HepG2 (cell line): ENCODE results near the gene MIDN. TPM values are rescaled to one million over a fixed set of nuclear protein-coding genes. Genes with fewer than 3 reads are reported as not detected.

Source experiments
- ARHGAP35 ChIP-seq: sonication (generic); formaldehyde crosslinking; IDR thresholded peaks from 2 replicates; pipeline ENCODE4 v1.9.0; 2022; ENCODE audit warnings: mild to moderate bottlenecking, inconsistent platforms, moderate library complexity, missing genetic modification reagents, borderline replicate concordance
- MYNN ChIP-seq: sonication (generic); formaldehyde crosslinking; IDR thresholded peaks from 2 replicates; pipeline ENCODE4 v1.4.0; 2020; ENCODE audit warnings: mild to moderate bottlenecking, low read depth, missing genetic modification reagents
- NFATC3 ChIP-seq: sonication (generic); formaldehyde crosslinking; IDR thresholded peaks from 2 replicates; pipeline ENCODE4 v1.5.1; 2020; ENCODE audit warnings: mild to moderate bottlenecking, missing genetic modification reagents
- NFE2L1 ChIP-seq: sonication (generic); formaldehyde crosslinking; IDR thresholded peaks from 2 replicates; pipeline ENCODE4 v1.4.0; 2020; ENCODE audit warnings: missing genetic modification reagents, mild to moderate bottlenecking, borderline replicate concordance
- POLR2A ChIP-seq, 2 experiments: IDR thresholded peaks; 2 replicates each; pipeline ENCODE4 v1.6.1; 2011; ENCODE audit warnings: low read depth in 2 of 2, low read length in 2 of 2, mild to moderate bottlenecking in 1 of 2, moderate library complexity in 1 of 2; ENCODE audit not compliant: insufficient read depth in 1 of 2
- RFX3 ChIP-seq: IDR thresholded peaks from 2 replicates; pipeline ENCODE4 v1.6.1; 2016; ENCODE audit warnings: missing biosample characterization, missing genetic modification reagents
- SCMH1 ChIP-seq: sonication (generic); formaldehyde crosslinking; IDR thresholded peaks from 2 replicates; pipeline ENCODE4 v1.9.0; 2021; ENCODE audit warnings: missing genetic modification reagents, mild to moderate bottlenecking, borderline replicate concordance
- SMARCC2 ChIP-seq: fragments of 450-650 bp; IDR thresholded peaks from 2 replicates; pipeline ENCODE4 v1.6.1; 2017; ENCODE audit warnings: antibody characterized with exemption, mild to moderate bottlenecking
- TBP ChIP-seq: sonication (generic); formaldehyde crosslinking; IDR thresholded peaks from 2 replicates; pipeline ENCODE4 v1.5.0; 2020; ENCODE audit warnings: missing genetic modification reagents
- ZNF124 ChIP-seq: sonication (generic); formaldehyde crosslinking; IDR thresholded peaks from 2 replicates; pipeline ENCODE4 v1.4.0; 2020; ENCODE audit warnings: missing genetic modification reagents
- ZNF841 ChIP-seq: sonication (generic); formaldehyde crosslinking; IDR thresholded peaks from 2 replicates; pipeline ENCODE4 v1.8.1; 2023; ENCODE audit warnings: missing genetic modification reagents, borderline replicate concordance
- polyA plus RNA-seq, 8 experiments: library from polyadenylated mRNA; depleted of rRNA in 3 of 8; stranded (reverse) in 7 of 8; unstranded in 1 of 8; fragments of >200 nt; fragmentation: Illumina TruSeq in 4 of 8; extraction: Trizol in 4 of 8; gene quantifications; 2 replicates each; pipeline versions ENCODE4 v1.2.1 to v1.2.3, GENCODE V29; 2011 to 2016; ENCODE audit warnings: low read depth in 4 of 8, missing spikeins in 1 of 8, mixed read lengths in 1 of 8; ENCODE audit not compliant: insufficient read depth in 1 of 8
- total RNA-seq, 5 experiments: library from RNA; depleted of rRNA; stranded (reverse); fragments of >200 nt; fragmentation: Illumina TruSeq; extraction: Trizol; gene quantifications; 2 replicates each; pipeline ENCODE4 v1.2.3, GENCODE V29; 2016; ENCODE audit warnings: low read depth in 1 of 5
- TF ChIP-seq, protein P1 (sequence below), 2 experiments: fragments of 450-650 bp in 1 of 2; sonication (generic) in 1 of 2; formaldehyde crosslinking in 1 of 2; IDR thresholded peaks; 2 replicates each; pipeline versions ENCODE4 v1.6.1 to v1.8.0; 2016 to 2022; ENCODE audit warnings: antibody characterized with exemption in 1 of 2, mild to moderate bottlenecking in 1 of 2, missing genetic modification reagents in 1 of 2
- TF ChIP-seq, protein P2 (sequence below): sonication (generic); formaldehyde crosslinking; IDR thresholded peaks from 2 replicates; pipeline ENCODE4 v1.5.1; 2020; ENCODE audit warnings: missing genetic modification reagents, mild to moderate bottlenecking, borderline replicate concordance
- TF ChIP-seq, protein P3 (sequence below): sonication (generic); formaldehyde crosslinking; IDR thresholded peaks from 2 replicates; pipeline ENCODE4 v1.8.1; 2023; ENCODE audit warnings: missing genetic modification reagents, inconsistent platforms, borderline replicate concordance
- TF ChIP-seq, protein P4 (sequence below): sonication (generic); formaldehyde crosslinking; IDR thresholded peaks from 2 replicates; pipeline ENCODE4 v1.4.0; 2020; ENCODE audit warnings: mild to moderate bottlenecking, missing genetic modification reagents

Gene MIDN
- total and polyA plus RNA-seq, 2 of the 13 experiments (the other 11 are each of a cell fraction or from before 2014, with no cell fraction given), result 8.4 to 18.0 TPM

DNA sequence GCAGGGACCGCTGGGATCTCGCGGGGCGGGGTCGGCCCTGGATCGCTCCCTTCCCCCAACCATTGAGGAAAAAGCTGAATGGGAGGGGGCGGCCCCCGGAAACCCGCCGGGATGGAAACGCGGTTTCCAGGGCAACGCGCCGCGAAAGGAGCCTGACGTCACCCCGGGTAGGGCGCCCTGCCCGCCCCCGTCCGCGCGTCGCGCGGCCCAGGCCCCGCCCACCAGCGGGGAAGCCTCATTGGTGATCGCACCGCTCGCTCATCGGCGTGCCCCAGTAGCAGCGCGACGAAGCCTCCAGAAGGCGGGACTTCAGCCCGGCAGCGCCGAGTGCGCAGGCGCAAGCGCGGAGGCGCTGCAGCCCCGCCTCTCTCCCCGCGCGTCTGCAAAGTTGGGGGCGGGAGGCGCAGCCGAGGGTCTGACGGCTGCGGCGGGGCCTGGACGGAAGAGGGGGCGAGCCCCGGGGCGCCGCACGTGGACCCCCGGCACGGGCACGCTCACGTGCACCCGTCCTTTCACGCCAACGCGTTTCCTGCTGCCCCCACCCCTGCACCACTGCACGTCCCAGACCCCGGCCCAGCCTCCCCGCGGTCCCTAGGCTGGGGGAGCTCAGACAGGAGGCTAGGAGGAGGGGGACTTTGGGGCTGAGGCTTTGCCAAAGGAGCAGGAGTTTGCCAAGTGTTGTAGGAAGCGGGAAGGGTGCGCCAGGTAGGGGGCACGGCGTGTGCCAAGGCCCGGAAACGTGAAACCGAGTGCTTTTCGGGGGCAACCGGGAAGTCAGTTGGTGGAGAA lies 12.6 kb downstream of the MIDN start (continued):
- TF ChIP-seq, protein P1, sequence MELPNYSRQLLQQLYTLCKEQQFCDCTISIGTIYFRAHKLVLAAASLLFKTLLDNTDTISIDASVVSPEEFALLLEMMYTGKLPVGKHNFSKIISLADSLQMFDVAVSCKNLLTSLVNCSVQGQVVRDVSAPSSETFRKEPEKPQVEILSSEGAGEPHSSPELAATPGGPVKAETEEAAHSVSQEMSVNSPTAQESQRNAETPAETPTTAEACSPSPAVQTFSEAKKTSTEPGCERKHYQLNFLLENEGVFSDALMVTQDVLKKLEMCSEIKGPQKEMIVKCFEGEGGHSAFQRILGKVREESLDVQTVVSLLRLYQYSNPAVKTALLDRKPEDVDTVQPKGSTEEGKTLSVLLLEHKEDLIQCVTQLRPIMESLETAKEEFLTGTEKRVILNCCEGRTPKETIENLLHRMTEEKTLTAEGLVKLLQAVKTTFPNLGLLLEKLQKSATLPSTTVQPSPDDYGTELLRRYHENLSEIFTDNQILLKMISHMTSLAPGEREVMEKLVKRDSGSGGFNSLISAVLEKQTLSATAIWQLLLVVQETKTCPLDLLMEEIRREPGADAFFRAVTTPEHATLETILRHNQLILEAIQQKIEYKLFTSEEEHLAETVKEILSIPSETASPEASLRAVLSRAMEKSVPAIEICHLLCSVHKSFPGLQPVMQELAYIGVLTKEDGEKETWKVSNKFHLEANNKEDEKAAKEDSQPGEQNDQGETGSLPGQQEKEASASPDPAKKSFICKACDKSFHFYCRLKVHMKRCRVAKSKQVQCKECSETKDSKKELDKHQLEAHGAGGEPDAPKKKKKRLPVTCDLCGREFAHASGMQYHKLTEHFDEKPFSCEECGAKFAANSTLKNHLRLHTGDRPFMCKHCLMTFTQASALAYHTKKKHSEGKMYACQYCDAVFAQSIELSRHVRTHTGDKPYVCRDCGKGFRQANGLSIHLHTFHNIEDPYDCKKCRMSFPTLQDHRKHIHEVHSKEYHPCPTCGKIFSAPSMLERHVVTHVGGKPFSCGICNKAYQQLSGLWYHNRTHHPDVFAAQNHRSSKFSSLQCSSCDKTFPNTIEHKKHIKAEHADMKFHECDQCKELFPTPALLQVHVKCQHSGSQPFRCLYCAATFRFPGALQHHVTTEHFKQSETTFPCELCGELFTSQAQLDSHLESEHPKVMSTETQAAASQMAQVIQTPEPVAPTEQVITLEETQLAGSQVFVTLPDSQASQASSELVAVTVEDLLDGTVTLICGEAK (IDR thresholded peaks at IDR 0.05), result no peak
- TF ChIP-seq, protein P1 (CRISPR knock-in tag; IDR thresholded peaks at IDR 0.05), result no peak
- no peak for TF ChIP-seq ZNF841 (CRISPR knock-in tag)
- no peak for TF ChIP-seq SCMH1 (CRISPR knock-in tag)
- TF ChIP-seq RFX3, result peak; percentile 79
- TF ChIP-seq, protein P2, sequence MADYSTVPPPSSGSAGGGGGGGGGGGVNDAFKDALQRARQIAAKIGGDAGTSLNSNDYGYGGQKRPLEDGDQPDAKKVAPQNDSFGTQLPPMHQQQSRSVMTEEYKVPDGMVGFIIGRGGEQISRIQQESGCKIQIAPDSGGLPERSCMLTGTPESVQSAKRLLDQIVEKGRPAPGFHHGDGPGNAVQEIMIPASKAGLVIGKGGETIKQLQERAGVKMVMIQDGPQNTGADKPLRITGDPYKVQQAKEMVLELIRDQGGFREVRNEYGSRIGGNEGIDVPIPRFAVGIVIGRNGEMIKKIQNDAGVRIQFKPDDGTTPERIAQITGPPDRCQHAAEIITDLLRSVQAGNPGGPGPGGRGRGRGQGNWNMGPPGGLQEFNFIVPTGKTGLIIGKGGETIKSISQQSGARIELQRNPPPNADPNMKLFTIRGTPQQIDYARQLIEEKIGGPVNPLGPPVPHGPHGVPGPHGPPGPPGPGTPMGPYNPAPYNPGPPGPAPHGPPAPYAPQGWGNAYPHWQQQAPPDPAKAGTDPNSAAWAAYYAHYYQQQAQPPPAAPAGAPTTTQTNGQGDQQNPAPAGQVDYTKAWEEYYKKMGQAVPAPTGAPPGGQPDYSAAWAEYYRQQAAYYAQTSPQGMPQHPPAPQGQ (CRISPR knock-in tag), result no peak
- TF ChIP-seq MYNN, result no peak
- TF ChIP-seq NFATC3 (CRISPR knock-in tag), result no peak
- no peak for TF ChIP-seq ZNF124 (CRISPR knock-in tag)
- TF ChIP-seq POLR2A (IDR thresholded peaks at IDR 0.05; ENCODE audit: insufficient read depth in 1 of 2, low read depth in 2 of 2, low read length in 2 of 2), result no peak
- TF ChIP-seq, protein P3, sequence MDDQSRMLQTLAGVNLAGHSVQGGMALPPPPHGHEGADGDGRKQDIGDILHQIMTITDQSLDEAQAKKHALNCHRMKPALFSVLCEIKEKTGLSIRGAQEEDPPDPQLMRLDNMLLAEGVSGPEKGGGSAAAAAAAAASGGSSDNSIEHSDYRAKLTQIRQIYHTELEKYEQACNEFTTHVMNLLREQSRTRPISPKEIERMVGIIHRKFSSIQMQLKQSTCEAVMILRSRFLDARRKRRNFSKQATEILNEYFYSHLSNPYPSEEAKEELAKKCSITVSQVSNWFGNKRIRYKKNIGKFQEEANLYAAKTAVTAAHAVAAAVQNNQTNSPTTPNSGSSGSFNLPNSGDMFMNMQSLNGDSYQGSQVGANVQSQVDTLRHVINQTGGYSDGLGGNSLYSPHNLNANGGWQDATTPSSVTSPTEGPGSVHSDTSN (CRISPR knock-in tag), result peak; percentile 82; the same call in 1 of the 2 replicates
- TF ChIP-seq TBP (CRISPR knock-in tag), result no peak
- TF ChIP-seq NFE2L1 (CRISPR knock-in tag), result no peak
- no peak for TF ChIP-seq SMARCC2
- TF ChIP-seq, protein P4, sequence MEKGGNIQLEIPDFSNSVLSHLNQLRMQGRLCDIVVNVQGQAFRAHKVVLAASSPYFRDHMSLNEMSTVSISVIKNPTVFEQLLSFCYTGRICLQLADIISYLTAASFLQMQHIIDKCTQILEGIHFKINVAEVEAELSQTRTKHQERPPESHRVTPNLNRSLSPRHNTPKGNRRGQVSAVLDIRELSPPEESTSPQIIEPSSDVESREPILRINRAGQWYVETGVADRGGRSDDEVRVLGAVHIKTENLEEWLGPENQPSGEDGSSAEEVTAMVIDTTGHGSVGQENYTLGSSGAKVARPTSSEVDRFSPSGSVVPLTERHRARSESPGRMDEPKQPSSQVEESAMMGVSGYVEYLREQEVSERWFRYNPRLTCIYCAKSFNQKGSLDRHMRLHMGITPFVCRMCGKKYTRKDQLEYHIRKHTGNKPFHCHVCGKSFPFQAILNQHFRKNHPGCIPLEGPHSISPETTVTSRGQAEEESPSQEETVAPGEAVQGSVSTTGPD (CRISPR knock-in tag), result no peak
- no peak for TF ChIP-seq ARHGAP35 (CRISPR knock-in tag)
